Natural killer cell treated with Interleukin-12 subunit alpha and Interleukin-12 subunit beta and Interleukin-15 and Interleukin-18, amount 100 ng/mL, for 72 hours (primary cell): ENCODE results near the gene CEP128. TPM values are rescaled to one million over a fixed set of nuclear protein-coding genes. Genes with fewer than 3 reads are reported as not detected.
"Not testable (repeated sequence)": the region's sequence is repeated elsewhere in the genome, so short reads cannot be mapped to it uniquely, and the experiment has no call there.

Source experiments
- ATAC-seq, 2 donors: fragments of 150-1000 bp; cut with Tn5 transposase in 1 of 2; sonication (Bioruptor Pico), chemical (Tn5 transposase) in 1 of 2; 2 replicates each; pipeline ENCODE4 v1.10.0; 2021
- DNase-seq: peaks from one replicate; pipeline ENCODE4 v3.0.0; 2022; ENCODE audit warnings: low spot score
- H3K27ac Mint-ChIP-seq, 2 donors: 1 replicate in 1 of 2; 2 replicates in 1 of 2; pipeline ENCODE4 v1.8.0; 2022; ENCODE audit warnings: mixed read lengths in 2 of 2, mild to moderate bottlenecking in 1 of 2, moderate library complexity in 1 of 2
- H3K27me3 Mint-ChIP-seq, 2 donors: 1 replicate in 1 of 2; 2 replicates in 1 of 2; pipeline ENCODE4 v1.8.0; 2022; ENCODE audit warnings: mixed read lengths in 2 of 2
- H3K36me3 Mint-ChIP-seq: one replicate; pipeline ENCODE4 v1.8.0; 2022; ENCODE audit warnings: mixed read lengths
- H3K4me1 Mint-ChIP-seq, 2 donors: 1 replicate in 1 of 2; 2 replicates in 1 of 2; pipeline ENCODE4 v1.8.0; 2022; ENCODE audit warnings: low read depth in 2 of 2, mixed read lengths in 2 of 2, mild to moderate bottlenecking in 1 of 2
- H3K4me3 Mint-ChIP-seq: one replicate; pipeline ENCODE4 v1.8.0; 2022; ENCODE audit warnings: mixed read lengths
- H3K9me3 Mint-ChIP-seq: 2 replicates; pipeline ENCODE4 v1.8.0; 2022; ENCODE audit warnings: mixed read lengths
- total RNA-seq, 2 donors: library from RNA; stranded (reverse); gene quantifications; one replicate each; pipeline ENCODE4 v1.2.3, GENCODE V29; 2022

Gene CEP128
- total RNA-seq, 2 donors from 2014 or later = 18.1 to 42.2 TPM

DNA sequence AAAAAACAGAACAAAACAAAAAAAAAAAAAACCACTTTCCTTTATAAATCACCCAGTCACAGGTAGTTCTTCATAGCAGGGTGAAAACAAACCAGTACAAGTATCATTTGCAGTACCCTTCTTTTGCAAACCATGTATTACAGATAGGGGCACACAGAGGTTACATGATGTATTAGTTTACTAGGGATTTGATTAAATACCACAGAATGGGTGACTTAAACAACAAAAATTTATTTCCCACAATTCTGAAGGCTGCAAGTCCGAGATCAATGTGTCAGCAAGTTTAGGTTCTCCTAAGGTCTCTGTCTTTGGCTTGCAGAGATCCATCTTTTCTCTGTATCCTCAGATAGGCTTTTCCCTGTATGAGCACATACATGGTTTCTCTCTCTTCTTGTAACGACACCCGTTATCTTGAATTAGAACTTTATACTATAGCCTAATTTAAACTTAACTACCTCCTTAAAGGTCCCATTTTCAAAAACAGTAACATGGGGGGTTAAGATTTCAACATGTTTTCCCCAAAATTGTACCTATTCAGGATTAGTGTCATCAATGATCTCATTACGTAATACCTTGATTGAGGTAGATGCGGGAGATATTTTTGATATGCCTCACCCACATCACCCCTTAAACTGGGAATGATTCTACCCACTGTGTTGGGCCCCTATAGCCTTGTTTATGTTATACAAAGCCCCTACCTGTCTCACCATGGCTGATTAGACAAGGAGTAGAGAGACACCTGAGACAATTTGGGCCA lies 3.5 kb upstream of the CEP128 start:
- peaks cover 20 to 21% of the 10 kb centered on the region in 2 donors for H3K4me1 Mint-ChIP-seq
- H3K9me3 Mint-ChIP-seq = no peaks in the 10 kb centered on the region

DNA sequence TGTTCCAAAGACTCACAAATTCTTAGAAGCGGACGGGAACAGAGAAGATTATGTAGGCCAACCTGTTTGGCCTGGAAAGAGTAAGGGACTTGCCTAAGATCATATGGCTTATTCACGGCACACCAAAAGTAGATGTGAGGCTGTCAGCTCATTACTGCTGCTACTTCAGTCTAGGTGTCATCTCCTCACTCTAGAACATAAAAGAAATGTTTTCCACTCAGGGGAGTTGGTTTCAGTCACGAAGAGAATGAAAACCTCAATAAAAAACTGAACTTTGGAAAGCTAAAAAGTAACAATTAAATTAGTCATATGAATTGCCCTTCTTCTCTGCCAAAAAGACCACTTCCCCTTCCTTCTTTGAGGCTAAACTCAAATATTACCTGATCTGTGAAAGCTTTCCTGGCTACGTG lies 658 bp upstream of the CEP128 start:
- DNase-seq = no peak
- peaks cover 20 to 21% of the 10 kb centered on the region in 2 donors for H3K4me1 Mint-ChIP-seq
- peak overlapping the region; percentile 78 to 91 for H3K27ac Mint-ChIP-seq

More for the DNA sequence above, 3.5 kb upstream of the CEP128 start:
- ATAC-seq (no peak), DNase-seq (no peak)
- Mint-ChIP-seq H3K36me3 (no peaks in the 10 kb centered on the region), H3K27me3 (peaks cover 15 to 21% of the 10 kb centered on the region in 2 donors), H3K27ac (no peak overlapping the region), H3K4me3 (no peak overlapping the region)

DNA sequence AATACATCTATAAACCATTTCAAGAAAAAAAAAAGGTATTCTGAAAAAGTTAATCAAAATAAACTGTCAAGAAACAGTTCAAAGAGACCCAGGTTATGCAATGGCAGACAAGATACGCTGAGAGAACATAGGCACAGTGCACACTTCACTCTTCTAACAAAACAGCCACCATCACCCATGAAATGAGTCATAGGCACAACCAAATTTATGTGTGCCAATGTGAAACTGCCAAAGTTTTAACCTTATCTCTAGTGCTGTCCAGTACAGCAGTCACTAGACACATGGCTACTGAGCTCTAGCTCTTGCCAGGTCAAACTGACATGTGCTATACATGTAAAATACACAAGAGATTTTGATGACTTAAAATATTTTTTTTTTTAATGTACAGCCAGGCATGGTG lies 1.4 kb downstream of the CEP128 start:
- H3K27ac Mint-ChIP-seq = no peak overlapping the region
- no peaks in the 10 kb centered on the region for H3K9me3 Mint-ChIP-seq
- H3K27me3 Mint-ChIP-seq = no peaks in the 10 kb centered on the region
- DNase-seq (no peak), ATAC-seq (peak; percentile 43 to 72)
- no peak overlapping the region for H3K4me3 Mint-ChIP-seq
- H3K4me1 Mint-ChIP-seq = peaks cover 15 to 19% of the 10 kb centered on the region in 2 donors
- no peaks in the 10 kb centered on the region for H3K36me3 Mint-ChIP-seq

More for the DNA sequence above, 658 bp upstream of the CEP128 start:
- Mint-ChIP-seq H3K9me3 (no peaks in the 10 kb centered on the region), H3K4me3 (peak overlapping the region; percentile 85), H3K27me3 (peaks cover 0 to 6% of the 10 kb centered on the region in 2 donors), H3K36me3 (no peaks in the 10 kb centered on the region)
- peak in 1 of 2 donors; percentile 34 for ATAC-seq

DNA sequence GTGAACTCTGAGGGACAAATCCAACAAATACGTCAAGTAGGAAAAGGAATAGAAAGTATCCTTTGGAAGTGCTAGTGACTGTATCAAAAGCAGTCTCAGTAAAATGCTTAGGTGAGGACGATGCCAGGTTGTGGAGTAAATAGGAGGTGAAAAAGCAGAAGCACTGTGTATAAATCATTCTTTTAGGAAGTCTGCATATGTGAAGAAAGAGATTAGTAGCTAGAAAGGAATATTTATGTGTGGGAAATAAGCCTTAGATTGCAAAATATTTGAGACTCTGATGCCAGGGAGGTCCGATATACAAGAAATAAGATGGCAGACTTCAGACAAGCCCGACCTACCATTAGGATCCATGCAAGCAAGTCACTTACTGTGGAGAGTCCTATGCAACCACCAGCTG lies 7.9 kb downstream of the CEP128 start:
- no peak for ATAC-seq
- peaks cover 26 to 28% of the 10 kb centered on the region in 2 donors for H3K4me1 Mint-ChIP-seq
- DNase-seq = no peak
- H3K4me3 Mint-ChIP-seq = no peak overlapping the region
- H3K27me3 Mint-ChIP-seq = no peaks in the 10 kb centered on the region
- H3K36me3 Mint-ChIP-seq = no peaks in the 10 kb centered on the region
- no peak overlapping the region for H3K27ac Mint-ChIP-seq
- H3K9me3 Mint-ChIP-seq = no peaks in the 10 kb centered on the region

DNA sequence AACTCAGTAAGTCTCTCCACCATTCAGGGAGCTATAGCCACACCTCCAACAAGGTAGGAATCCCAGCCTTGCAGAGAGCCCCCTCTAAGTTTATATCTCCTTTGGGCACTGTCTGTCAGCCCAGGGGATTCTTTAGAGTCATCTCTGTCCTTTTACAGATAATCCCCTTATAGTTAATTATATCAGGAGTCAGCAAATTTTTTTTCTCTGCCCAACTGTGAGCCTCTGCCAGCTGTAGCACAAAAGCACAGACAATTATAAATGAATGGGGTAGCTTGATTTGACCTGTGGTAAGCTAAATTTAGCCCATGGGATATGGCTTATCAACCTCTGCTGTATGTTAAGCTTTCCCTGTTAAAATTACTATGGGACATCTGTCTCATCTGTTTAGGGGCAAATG lies 8.3 kb downstream of the CEP128 start:
- Mint-ChIP-seq H3K27ac (no peak overlapping the region), H3K36me3 (peaks cover 1% of the 10 kb centered on the region), H3K4me3 (no peak overlapping the region), H3K27me3 (peaks cover 0 to 1% of the 10 kb centered on the region in 2 donors), H3K9me3 (no peaks in the 10 kb centered on the region), H3K4me1 (peaks cover 28 to 30% of the 10 kb centered on the region in 2 donors)
- DNase-seq (no peak), ATAC-seq (no peak)

DNA sequence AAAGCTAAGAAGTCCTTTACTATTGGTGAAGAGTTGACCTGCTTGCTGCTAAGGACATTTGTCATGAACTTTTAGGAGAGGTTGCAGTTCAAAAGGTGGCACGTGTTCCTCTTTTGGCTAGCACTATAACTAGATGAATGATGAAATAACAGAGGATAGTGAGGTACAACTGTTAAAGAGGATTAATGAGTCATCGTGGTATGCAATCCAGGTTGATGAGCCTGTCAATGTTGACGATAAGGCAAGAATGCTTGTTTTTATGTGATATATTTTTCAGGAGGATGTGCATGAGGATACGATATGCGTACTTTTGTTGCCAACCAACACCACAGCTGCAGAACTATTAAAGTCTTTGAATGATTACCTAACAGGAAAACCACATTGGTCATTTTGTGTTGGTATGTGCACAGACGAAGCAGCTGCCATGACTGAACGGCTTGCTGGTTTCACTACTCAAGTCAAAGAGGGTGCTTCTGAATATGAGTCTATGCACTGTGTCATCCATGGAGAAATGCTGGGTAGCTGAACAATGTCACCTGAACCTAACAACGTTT lies 10.6 kb downstream of the CEP128 start:
- DNase-seq (peak; percentile 73), ATAC-seq (peak; percentile 97 to 98)
- peak overlapping the region; percentile 76 for H3K4me3 Mint-ChIP-seq
- H3K36me3 Mint-ChIP-seq = peaks cover 4% of the 10 kb centered on the region
- H3K4me1 Mint-ChIP-seq = peaks cover 32 to 40% of the 10 kb centered on the region in 2 donors
- no peaks in the 10 kb centered on the region for H3K9me3 Mint-ChIP-seq
- peak overlapping the region; percentile 38 to 78 for H3K27ac Mint-ChIP-seq
- peaks cover 0 to 4% of the 10 kb centered on the region in 2 donors for H3K27me3 Mint-ChIP-seq

DNA sequence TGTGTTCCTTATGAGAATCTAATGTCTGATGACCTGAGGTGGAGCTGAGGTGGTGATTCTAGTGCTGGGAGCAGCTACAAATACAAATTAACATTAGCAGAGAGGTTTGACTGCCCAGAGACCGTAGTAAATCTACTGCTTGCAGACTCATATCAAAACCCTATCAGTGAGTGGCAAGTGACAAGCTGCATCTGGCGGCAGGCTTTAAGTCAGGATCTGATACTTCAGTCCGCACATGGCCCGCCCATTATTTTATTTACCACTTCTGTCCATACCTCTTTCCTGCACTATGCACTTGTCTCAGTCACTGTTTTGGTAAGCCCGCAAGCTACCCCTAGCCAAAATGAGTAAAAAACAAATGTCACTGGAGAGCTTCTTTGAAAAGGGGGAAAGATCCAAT lies 11.4 kb downstream of the CEP128 start:
- Mint-ChIP-seq H3K36me3 (peaks cover 4% of the 10 kb centered on the region), H3K9me3 (no peaks in the 10 kb centered on the region), H3K4me1 (peaks cover 31 to 40% of the 10 kb centered on the region in 2 donors), H3K27ac (peak overlapping the region; percentile 38 to 78), H3K4me3 (peak overlapping the region; percentile 76), H3K27me3 (peaks cover 0 to 4% of the 10 kb centered on the region in 2 donors)
- DNase-seq (no peak), ATAC-seq (no peak)

DNA sequence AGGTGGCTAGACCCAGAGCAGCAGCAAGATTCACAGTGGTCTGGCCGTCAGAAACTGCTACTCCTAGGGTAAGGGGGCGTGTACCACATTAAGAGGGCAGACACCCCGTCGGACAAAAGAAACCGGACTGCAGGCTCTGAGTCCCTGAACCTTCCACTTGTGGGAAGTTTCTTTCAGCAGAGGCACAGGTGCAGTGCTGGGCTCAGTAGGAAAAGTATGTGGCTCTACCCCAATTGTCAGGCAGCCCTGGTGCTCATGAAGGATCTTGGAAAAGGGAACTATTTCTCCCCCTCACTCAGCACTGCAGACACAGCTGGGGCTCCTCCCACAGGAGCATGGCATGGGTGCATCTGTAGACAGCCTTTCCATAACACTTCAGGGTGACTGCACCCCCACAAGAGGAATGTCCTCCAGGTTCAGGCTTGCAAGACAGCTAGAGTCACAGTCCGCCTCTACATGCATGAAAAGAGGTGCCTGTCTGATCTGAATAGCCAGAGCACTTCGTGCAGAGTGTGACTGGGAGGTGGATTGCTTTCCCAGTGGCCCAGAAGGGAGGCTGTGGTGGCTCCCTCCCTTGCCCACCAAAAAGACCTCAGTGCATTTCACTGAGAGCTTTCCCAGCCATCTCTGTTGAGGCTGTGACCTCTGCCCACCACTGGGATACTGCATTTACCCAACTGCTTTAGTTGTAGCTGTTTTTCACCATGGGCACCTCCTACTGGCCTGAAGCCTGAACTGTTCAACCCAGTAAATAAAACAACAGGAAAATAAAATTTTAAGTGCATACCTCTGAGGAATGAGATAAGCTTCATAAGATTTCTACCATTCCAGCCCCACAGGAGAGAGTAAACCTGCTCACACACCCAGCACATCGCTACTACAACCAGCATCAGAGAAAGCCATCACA lies 14.2 kb downstream of the CEP128 start:
- Mint-ChIP-seq H3K27ac (no peak overlapping the region), H3K4me3 (no peak overlapping the region), H3K36me3 (peaks cover 4% of the 10 kb centered on the region), H3K4me1 (peaks cover 31 to 40% of the 10 kb centered on the region in 2 donors), H3K27me3 (peaks cover 0 to 4% of the 10 kb centered on the region in 2 donors), H3K9me3 (no peaks in the 10 kb centered on the region)
- DNase-seq (no peak), ATAC-seq (no peak)

DNA sequence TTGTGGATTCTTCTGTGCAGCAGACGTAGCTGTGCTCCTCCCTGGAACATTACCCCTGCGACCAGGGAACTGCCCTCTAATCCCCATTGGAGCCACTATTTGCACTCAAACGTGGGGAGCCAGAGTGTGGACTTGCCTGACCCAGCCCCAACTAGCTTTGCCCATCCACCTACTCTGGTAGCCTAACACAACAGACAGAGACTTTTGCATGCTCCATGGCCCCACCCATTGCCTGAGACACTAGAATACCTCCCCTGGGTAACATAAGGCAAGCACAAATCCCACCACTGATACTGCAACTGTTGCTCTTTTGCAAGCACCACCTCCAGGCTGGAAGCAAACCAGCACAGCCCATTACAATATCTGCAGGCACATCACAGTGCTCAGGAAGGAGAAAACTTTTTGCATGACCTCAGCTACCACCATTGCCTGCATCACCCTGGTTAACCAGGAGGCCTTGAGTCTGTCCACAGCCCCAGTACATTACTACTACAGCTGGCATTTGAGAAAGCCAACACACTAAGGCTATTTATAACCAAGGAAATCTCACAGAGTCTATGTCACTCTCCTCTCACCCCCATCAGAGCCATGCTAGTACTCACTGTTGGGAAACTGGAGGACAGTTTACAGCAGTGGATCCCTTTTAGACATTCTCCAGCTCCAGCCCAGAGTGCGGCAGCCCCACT lies 15.0 kb downstream of the CEP128 start:
- ATAC-seq (no peak), DNase-seq (no peak)
- Mint-ChIP-seq H3K36me3 (peaks cover 4% of the 10 kb centered on the region), H3K4me3 (no peak overlapping the region), H3K9me3 (no peaks in the 10 kb centered on the region), H3K4me1 (peaks cover 28 to 34% of the 10 kb centered on the region in 2 donors), H3K27ac (no peak overlapping the region), H3K27me3 (peaks cover 0 to 4% of the 10 kb centered on the region in 2 donors)

DNA sequence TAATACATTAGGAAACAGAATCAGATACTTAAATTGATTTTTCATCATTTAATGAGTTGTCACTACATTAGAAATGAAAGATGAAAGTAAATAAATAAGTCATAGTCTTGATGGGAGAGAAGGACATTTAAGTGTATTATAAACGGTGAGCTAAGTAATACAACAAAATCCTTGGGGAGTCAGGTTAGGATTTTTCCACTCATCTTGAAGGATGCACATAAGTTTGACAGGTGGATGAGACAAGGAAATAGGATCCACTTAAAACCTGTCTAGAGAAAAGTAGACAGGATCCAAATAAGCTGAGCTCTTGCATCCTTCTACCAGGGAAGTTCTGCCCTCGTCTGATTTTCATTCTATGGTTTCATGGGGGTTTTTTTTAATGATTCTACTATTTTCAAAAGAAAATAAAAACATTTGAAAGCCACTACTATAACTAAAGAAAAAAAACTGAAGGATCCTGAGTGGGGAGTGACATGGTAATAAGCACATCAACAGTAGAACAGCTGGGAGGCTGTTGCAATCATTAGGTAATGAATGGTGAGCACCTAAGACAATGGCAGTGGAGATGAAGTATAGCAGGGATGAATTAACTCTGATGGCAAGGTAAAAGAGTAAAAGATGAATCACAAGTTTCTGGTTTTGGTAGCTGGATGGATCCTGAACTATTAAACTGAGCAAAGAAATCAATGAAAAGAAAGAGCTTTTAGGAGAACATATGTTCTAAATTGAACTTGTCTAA lies 17.0 kb downstream of the CEP128 start:
- H3K36me3 Mint-ChIP-seq = peaks cover 4% of the 10 kb centered on the region
- H3K27ac Mint-ChIP-seq = no peak overlapping the region
- no peak for DNase-seq
- H3K9me3 Mint-ChIP-seq = no peaks in the 10 kb centered on the region
- no peak for ATAC-seq
- no peak overlapping the region for H3K4me3 Mint-ChIP-seq
- peaks cover 8 to 14% of the 10 kb centered on the region in 2 donors for H3K4me1 Mint-ChIP-seq
- H3K27me3 Mint-ChIP-seq = peaks cover 0 to 4% of the 10 kb centered on the region in 2 donors

DNA sequence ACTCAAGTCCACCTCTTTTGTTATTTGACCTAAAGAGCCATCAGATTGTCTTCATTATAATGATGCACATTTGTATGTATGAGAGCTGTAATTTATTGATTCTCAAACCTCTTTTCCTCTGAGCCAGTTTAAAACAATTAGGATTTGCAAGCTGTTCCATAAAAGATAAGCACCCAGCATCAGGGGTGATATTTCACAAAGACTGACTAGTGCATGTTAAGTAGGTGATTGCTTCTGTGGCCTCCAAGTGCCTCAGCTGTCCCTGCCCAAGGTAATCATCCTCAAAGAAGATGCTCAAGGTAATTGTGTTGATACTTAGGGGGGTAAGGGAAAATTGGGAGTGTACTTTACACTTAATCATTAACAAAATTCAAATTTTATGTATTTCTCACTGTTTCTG lies 18.2 kb downstream of the CEP128 start:
- peaks cover 3% of the 10 kb centered on the region for H3K36me3 Mint-ChIP-seq
- H3K4me1 Mint-ChIP-seq = peaks cover 6 to 10% of the 10 kb centered on the region in 2 donors
- H3K27me3 Mint-ChIP-seq = peaks cover 0 to 3% of the 10 kb centered on the region in 2 donors
- H3K27ac Mint-ChIP-seq = no peak overlapping the region
- no peak overlapping the region for H3K4me3 Mint-ChIP-seq
- DNase-seq (no peak), ATAC-seq (no peak)
- no peaks in the 10 kb centered on the region for H3K9me3 Mint-ChIP-seq

DNA sequence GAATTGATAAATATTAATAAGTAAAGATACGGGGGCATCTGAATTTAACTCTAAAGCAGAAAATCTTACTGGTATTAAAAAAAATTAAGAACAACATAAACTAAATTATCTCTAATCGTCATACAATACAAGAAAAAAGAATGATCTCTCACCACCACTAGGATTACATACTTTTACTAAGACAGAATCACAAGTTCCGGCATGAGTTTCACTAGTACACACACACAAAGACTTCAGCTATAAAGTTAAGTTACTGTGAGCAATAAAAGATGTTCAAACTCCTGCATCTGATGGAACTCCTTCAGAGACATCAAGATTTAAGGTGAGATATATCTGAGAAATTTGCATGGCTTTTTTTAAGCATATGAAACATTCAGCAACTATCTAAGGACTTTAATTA lies 21.9 kb downstream of the CEP128 start:
- Mint-ChIP-seq H3K27me3 (no peaks in the 10 kb centered on the region), H3K36me3 (peaks cover 6% of the 10 kb centered on the region), H3K4me3 (no peak overlapping the region), H3K9me3 (no peaks in the 10 kb centered on the region), H3K4me1 (no peaks in the 10 kb centered on the region), H3K27ac (no peak overlapping the region)
- no peak for DNase-seq
- no peak for ATAC-seq

DNA sequence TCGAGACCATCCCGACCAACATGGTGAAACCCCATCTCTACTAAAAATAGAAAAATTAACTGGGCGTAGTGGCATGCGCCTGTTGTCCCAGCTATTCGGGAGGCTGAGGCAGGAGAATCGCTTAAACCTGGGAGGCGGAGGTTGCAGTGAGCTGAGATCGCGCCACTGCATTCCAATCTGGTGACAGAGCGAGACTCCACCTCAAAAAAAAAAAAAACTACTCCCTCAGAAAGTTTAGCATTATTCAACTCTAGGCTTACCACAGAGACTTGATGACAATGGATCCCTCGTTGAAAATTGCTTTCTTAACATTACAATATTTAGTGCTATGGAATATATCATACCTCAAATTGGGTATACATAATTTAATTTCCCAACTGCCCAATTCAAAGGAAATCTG lies 29.5 kb downstream of the CEP128 start:
- H3K27me3 Mint-ChIP-seq, DNase-seq, H3K27ac Mint-ChIP-seq, H3K9me3 Mint-ChIP-seq, ATAC-seq, H3K4me3 Mint-ChIP-seq, H3K4me1 Mint-ChIP-seq, H3K36me3 Mint-ChIP-seq: not testable (repeated sequence)
